Dermis microvascular lymphatic vessel endothelial cell (primary cell): Measurements from ENCODE around the gene ERH. TPM values are rescaled to one million over a fixed set of nuclear protein-coding genes. Genes with fewer than 3 reads are reported as not detected.
A peak's percentile ranks its signal among the peaks of the same experiment; 100 is the strongest.
"Not testable (repeated sequence)": the region's sequence is repeated elsewhere in the genome, so short reads cannot be mapped to it uniquely, and the experiment has no call there.

ENCODE experiments used
- DNase-seq, 2 donors: peaks; one replicate each; pipeline versions ENCODE4 v3.0.0 to v3.0.0-alpha.2; 2010; ENCODE audit warnings: low read depth in 2 of 2
- total RNA-seq: library from RNA; depleted of rRNA; stranded (reverse); fragments of >200 nt; gene quantifications from 2 replicates; pipeline ENCODE4 v1.2.1, GENCODE V29; 2014

ERH gene
- total RNA-seq, 1 donor from 2014 or later, result 224 TPM

- no peak for DNase-seq
Observed at GRCh38 chr14:69398818-69399210, 715 bp upstream of the ERH start.

GRCh38 chr14:69395929-69396328 lies 2.2 kb downstream of the ERH start:
- DNase-seq, result no peak

- no peak for DNase-seq
Observed at GRCh38 chr14:69392481-69392880, 5.6 kb downstream of the ERH start.

GRCh38 chr14:69391400-69391799 lies 6.7 kb downstream of the ERH start:
- not testable (repeated sequence) for DNase-seq

- DNase-seq, result no peak
Observed at GRCh38 chr14:69387311-69387710, 10.8 kb downstream of the ERH start.

- DNase-seq, result no peak
Observed at GRCh38 chr14:69378274-69378673, 19.8 kb downstream of the ERH start.

GRCh38 chr14:69376439-69376838 lies 21.7 kb downstream of the ERH start:
- no peak for DNase-seq

- DNase-seq, result no peak
Observed at GRCh38 chr14:69375722-69376121, 22.4 kb downstream of the ERH start.

GRCh38 chr14:69375182-69375581 lies 22.9 kb downstream of the ERH start:
- no peak for DNase-seq

GRCh38 chr14:69374235-69374634 lies 23.9 kb downstream of the ERH start:
- DNase-seq, result no peak

- DNase-seq, result no peak
Observed at GRCh38 chr14:69373104-69373503, 25.0 kb downstream of the ERH start.

GRCh38 chr14:69372146-69372545 lies 26.0 kb downstream of the ERH start:
- DNase-seq, result no peak

- no peak for DNase-seq
Observed at GRCh38 chr14:69370061-69370460, 28.0 kb downstream of the ERH start.

- DNase-seq, result no peak
Observed at GRCh38 chr14:69368381-69368780, 29.7 kb downstream of the ERH start.

GRCh38 chr14:69366761-69367160 lies 31.3 kb downstream of the ERH start:
- no peak for DNase-seq

GRCh38 chr14:69366069-69366468 lies 32.0 kb downstream of the ERH start:
- DNase-seq, result no peak

GRCh38 chr14:69364378-69364777 lies 33.7 kb downstream of the ERH start:
- DNase-seq, result no peak

- DNase-seq, result no peak
Observed at GRCh38 chr14:69363964-69364363, 34.1 kb downstream of the ERH start.

- DNase-seq, result peak in 1 of 2 donors; percentile 7
Observed at GRCh38 chr14:69363055-69363454, 35.0 kb downstream of the ERH start.

- DNase-seq, result no peak
Observed at GRCh38 chr14:69360438-69361108, 37.5 kb downstream of the ERH start.

- no peak for DNase-seq
Observed at GRCh38 chr14:69358966-69359365, 39.1 kb downstream of the ERH start.

- no peak for DNase-seq
Observed at GRCh38 chr14:69358233-69358963, 39.7 kb downstream of the ERH start.

- no peak for DNase-seq
Observed at GRCh38 chr14:69357544-69358200, 40.4 kb downstream of the ERH start.
